H1 (cell line): ENCODE data around the gene MMUT. TPM values are rescaled to one million over a fixed set of nuclear protein-coding genes. Genes with fewer than 3 reads are reported as not detected.
"Not testable (repeated sequence)": the region's sequence is repeated elsewhere in the genome, so short reads cannot be mapped to it uniquely, and the experiment has no call there.

Source experiments
- CTCF ChIA-PET: fragments of 300-600 bp; sonication (Branson Sonifier 250); formaldehyde crosslinking; loops from one replicate; lab custom pipeline; 2021; ENCODE audit not compliant: partially characterized antibody; lab: Charles Lee
- POLR2A ChIA-PET: fragments of 300-600 bp; sonication (Branson Sonifier 250); formaldehyde crosslinking; loops from one replicate; lab custom pipeline; 2021; ENCODE audit warnings: inconsistent platforms; ENCODE audit not compliant: partially characterized antibody; lab: Charles Lee
- DNase-seq, 2 experiments: peaks; one replicate each; pipeline versions ENCODE4 v3.0.0 to v3.0.0-alpha.2; 2010 to 2022; ENCODE audit warnings: low spot score in 2 of 2, low read depth in 1 of 2, mixed read lengths in 1 of 2
- FAIRE-seq: peaks from 2 replicates; lab custom pipeline; 2011; peaks lifted over from hg19 to GRCh38; lab: Jason Lieb, UNC
- H2AFZ ChIP-seq: 2 replicates; pipeline ENCODE4 v1.8.1; 2012; ENCODE audit warnings: low read length, inconsistent platforms
- H2AK5ac ChIP-seq: 2 replicates; pipeline ENCODE4 v1.6.1; 2013; ENCODE audit warnings: low read depth, low read length
- H2BK120ac ChIP-seq: replicated peaks from 2 replicates; pipeline ENCODE3; 2013; ENCODE audit warnings: low read depth, low read length, inconsistent platforms
- H2BK12ac ChIP-seq: 2 replicates; pipeline ENCODE4 v1.6.1; 2013; ENCODE audit warnings: low read depth, low read length
- H2BK15ac ChIP-seq: 2 replicates; pipeline ENCODE4 v1.6.1; 2013; ENCODE audit warnings: low read length
- H2BK20ac ChIP-seq: 2 replicates; pipeline ENCODE4 v1.6.1; 2013; ENCODE audit warnings: low read length
- H2BK5ac ChIP-seq: 2 replicates; pipeline ENCODE4 v1.6.1; 2013; ENCODE audit warnings: low read depth, low read length
- H3K14ac ChIP-seq: 2 replicates; pipeline ENCODE4 v1.6.1; 2013; ENCODE audit warnings: inconsistent platforms; ENCODE audit not compliant: insufficient read length
- H3K18ac ChIP-seq: 2 replicates; pipeline ENCODE4 v1.6.1; 2013; ENCODE audit warnings: low read length; ENCODE audit errors: extremely low read depth
- H3K23ac ChIP-seq: 2 replicates; pipeline ENCODE4 v1.6.1; 2013; ENCODE audit warnings: inconsistent platforms; ENCODE audit not compliant: insufficient read length
- H3K23me2 ChIP-seq: 2 replicates; pipeline ENCODE4 v1.6.1; 2013; ENCODE audit warnings: low read depth, low read length
- H3K27ac ChIP-seq: 2 replicates; pipeline ENCODE4 v1.6.1; 2011; ENCODE audit warnings: low read depth, low read length, inconsistent platforms
- H3K27me3 ChIP-seq, 4 experiments: replicated peaks in 1 of 4; 1 replicate in 1 of 4; 2 replicates in 3 of 4; pipeline versions ENCODE4 v1.6.1 to v1.8.1; 2011 to 2013; ENCODE audit warnings: low read length in 3 of 4, mild to moderate bottlenecking in 3 of 4, inconsistent platforms in 2 of 4, mixed read lengths in 2 of 4, moderate library complexity in 1 of 4; ENCODE audit not compliant: control insufficient read depth in 3 of 4, insufficient read depth in 3 of 4; ENCODE audit errors: extremely low read depth in 1 of 4
- H3K36me3 ChIP-seq, 4 experiments: 2 replicates each; pipeline versions ENCODE4 v1.6.1 to v1.8.1; 2011 to 2013; ENCODE audit warnings: mild to moderate bottlenecking in 4 of 4, low read length in 3 of 4, moderate library complexity in 2 of 4, control low read depth in 1 of 4, inconsistent platforms in 1 of 4; ENCODE audit not compliant: insufficient read depth in 4 of 4, control insufficient read depth in 2 of 4
- H3K4ac ChIP-seq: replicated peaks from 2 replicates; pipeline ENCODE3; 2013; ENCODE audit warnings: low read length, low read depth, mixed read lengths, inconsistent platforms; ENCODE audit not compliant: insufficient read length
- H3K4me1 ChIP-seq, 4 experiments: replicated peaks in 1 of 4; 1 replicate in 1 of 4; 2 replicates in 3 of 4; pipeline versions ENCODE4 v1.6.1 to v1.8.1; 2011 to 2013; ENCODE audit warnings: low read length in 3 of 4, inconsistent platforms in 2 of 4, mixed read lengths in 1 of 4; ENCODE audit not compliant: insufficient read depth in 4 of 4, control insufficient read depth in 3 of 4
- H3K4me2 ChIP-seq, 2 experiments: 2 replicates each; pipeline versions ENCODE4 v1.6.1 to v1.8.1; 2011 to 2013; ENCODE audit warnings: low read depth in 2 of 2, low read length in 2 of 2, control low read depth in 1 of 2, inconsistent platforms in 1 of 2, mild to moderate bottlenecking in 1 of 2; ENCODE audit not compliant: insufficient read depth in 1 of 2
- H3K4me3 ChIP-seq, 4 experiments: fragments of 200-600, 300-600 bp in 1 of 4; sonication (generic), shearing (Covaris generic), sonication (Bioruptor Twin) in 1 of 4; 2 replicates each; pipeline versions ENCODE4 v1.5.1 to v1.8.1; 2011 to 2016; ENCODE audit warnings: low read length in 4 of 4, low read depth in 3 of 4, control low read depth in 2 of 4, inconsistent platforms in 2 of 4, mild to moderate bottlenecking in 2 of 4, mixed read lengths in 1 of 4, moderate library complexity in 1 of 4; ENCODE audit not compliant: insufficient read depth in 2 of 4; ENCODE audit errors: extremely low read depth in 1 of 4
- H3K56ac ChIP-seq: replicated peaks from 2 replicates; pipeline ENCODE3; 2013; ENCODE audit warnings: low read depth, mild to moderate bottlenecking, mixed read lengths, low read length, inconsistent platforms; ENCODE audit not compliant: insufficient read length
- H3K79me1 ChIP-seq: 2 replicates; pipeline ENCODE4 v1.6.1; 2013; ENCODE audit warnings: low read depth, low read length, control low read depth
- H3K79me2 ChIP-seq, 2 experiments: 2 replicates each; pipeline versions ENCODE4 v1.6.1 to v1.8.1; 2012 to 2013; ENCODE audit warnings: low read length in 2 of 2, mild to moderate bottlenecking in 2 of 2, inconsistent platforms in 1 of 2; ENCODE audit not compliant: insufficient read depth in 2 of 2, control insufficient read depth in 1 of 2
- H3K9ac ChIP-seq, 4 experiments: replicated peaks in 1 of 4; 1 replicate in 1 of 4; 2 replicates in 3 of 4; pipeline versions ENCODE4 v1.6.1 to v1.8.1; 2011 to 2013; ENCODE audit warnings: low read depth in 3 of 4, low read length in 3 of 4, control low read depth in 2 of 4, mild to moderate bottlenecking in 2 of 4, moderate library complexity in 2 of 4, inconsistent platforms in 1 of 4; ENCODE audit errors: extremely low read depth in 1 of 4
- H3K9me3 ChIP-seq, 2 experiments: 2 replicates each; pipeline versions ENCODE4 v1.6.1 to v1.8.1; 2012 to 2013; ENCODE audit warnings: mild to moderate bottlenecking in 2 of 2, moderate library complexity in 2 of 2, control low read depth in 1 of 2, inconsistent platforms in 1 of 2, low read depth in 1 of 2, low read length in 1 of 2, mixed read lengths in 1 of 2; ENCODE audit not compliant: insufficient read depth in 2 of 2
- H4K20me1 ChIP-seq, 2 experiments: replicated peaks in 1 of 2; 2 replicates each; pipeline versions ENCODE3 to v1.8.1; 2011 to 2013; ENCODE audit warnings: inconsistent platforms in 2 of 2, low read length in 2 of 2, mild to moderate bottlenecking in 1 of 2; ENCODE audit not compliant: insufficient read depth in 2 of 2, control insufficient read depth in 1 of 2
- H4K5ac ChIP-seq: 2 replicates; pipeline ENCODE4 v1.6.1; 2013; ENCODE audit warnings: low read length, low read depth, mixed read lengths, inconsistent platforms; ENCODE audit not compliant: insufficient read length
- H4K8ac ChIP-seq: 2 replicates; pipeline ENCODE4 v1.8.0; 2013; ENCODE audit warnings: mild to moderate bottlenecking, moderate library complexity, low read length, inconsistent platforms; ENCODE audit not compliant: insufficient read depth; ENCODE audit errors: extremely low read depth
- H4K91ac ChIP-seq: replicated peaks from 2 replicates; pipeline ENCODE3; 2013; ENCODE audit warnings: low read length, mixed read lengths, inconsistent platforms; ENCODE audit not compliant: insufficient read length
- WGBS, 2 experiments: shearing (Covaris generic) in 1 of 2; methylation state at CpG; one replicate each; pipeline versions ENCODE4 v1.1.6 to v1.1.7; 2013 to 2015; ENCODE audit warnings: low lambda C conversion rate in 2 of 2, mixed read lengths in 2 of 2, inconsistent platforms in 1 of 2, low coverage in 1 of 2, missing lambda C conversion rate in 1 of 2; ENCODE audit not compliant: insufficient replicate concordance in 2 of 2, insufficient coverage in 1 of 2, insufficient read length in 1 of 2; ENCODE audit errors: extremely low coverage in 1 of 2, missing lambda C conversion rate in 1 of 2; 5-methylcytosine and 5-hydroxymethylcytosine counted together
- polyA plus RNA-seq, 7 experiments: library from polyadenylated mRNA; depleted of rRNA in 3 of 7; stranded (reverse) in 5 of 7; unstranded in 2 of 7; fragments of >200 nt in 5 of 7; fragments of 200-250 nt in 2 of 7; gene quantifications; 1 replicate in 5 of 7; 2 replicates in 1 of 7; 4 replicates in 1 of 7; pipeline versions ENCODE4 v1.2.1 to v1.2.3, GENCODE V29; 2011 to 2013; ENCODE audit warnings: missing spikeins in 2 of 7, mixed read lengths in 2 of 7
- total RNA-seq: library from RNA; stranded (reverse); fragmentation: NEBNext Ultra II Directional; extraction: Animal tissue kit (Norgen Biotek cat#: 25700); gene quantifications from 2 replicates; pipeline ENCODE4 v1.2.1, GENCODE V29; 2021

MMUT gene
- total and polyA plus RNA-seq, 2 of the 8 experiments (the other 6 are each of a cell fraction or from before 2014, with no cell fraction given), result 5.2 to 13.0 TPM

- H3K14ac ChIP-seq, H3K23ac ChIP-seq, H2BK20ac ChIP-seq, H3K4me3 ChIP-seq, H3K4me2 ChIP-seq, H4K8ac ChIP-seq, H2BK12ac ChIP-seq, H3K9ac ChIP-seq, FAIRE-seq, POLR2A ChIA-PET, H2AFZ ChIP-seq, H2BK120ac ChIP-seq, H3K4ac ChIP-seq, H3K18ac ChIP-seq, H2BK15ac ChIP-seq, H4K91ac ChIP-seq, H3K27me3 ChIP-seq, H4K5ac ChIP-seq, H3K27ac ChIP-seq, H3K79me1 ChIP-seq, H3K4me1 ChIP-seq, H3K79me2 ChIP-seq, H2AK5ac ChIP-seq, H4K20me1 ChIP-seq, H2BK5ac ChIP-seq, H3K9me3 ChIP-seq, DNase-seq, H3K56ac ChIP-seq, H3K23me2 ChIP-seq: not testable (repeated sequence)
- WGBS, 2 experiments, result 93% methylated on average over 2 of the region's 2 CpGs; no CpG with 5 or more reads in 1 of the 2 experiments
- CTCF ChIA-PET, result interaction anchor here (0.6 kb wide), 1 partner anchor 73 kb away, joined by 3 read pairs; no protein-coding TSS in a partner anchor
- peaks cover 4 to 36% (median 16%) of the 10 kb centered on the region in 4 experiments; a peak in 6 of 8 replicates for H3K36me3 ChIP-seq
These were observed 13.5 kb upstream of the MMUT start for GRCh38 chr6:49476564-49476963.
